GM19043 (cell line): Measurements from ENCODE around the gene NCCRP1.
"Not testable (repeated sequence)": the region's sequence is repeated elsewhere in the genome, so short reads cannot be mapped to it uniquely, and the experiment has no call there.

ENCODE experiments used
- ATAC-seq: cut with Tn5 transposase; IDR thresholded peaks from one replicate; pipeline ENCODE4 v1.9.1; 2021; ENCODE audit warnings: low read depth; ENCODE audit not compliant: unreplicated experiment

The NCCRP1 gene

GRCh38 chr19:39205449-39205764, 8.6 kb downstream of the NCCRP1 start:
- ATAC-seq, result no peak

DNA sequence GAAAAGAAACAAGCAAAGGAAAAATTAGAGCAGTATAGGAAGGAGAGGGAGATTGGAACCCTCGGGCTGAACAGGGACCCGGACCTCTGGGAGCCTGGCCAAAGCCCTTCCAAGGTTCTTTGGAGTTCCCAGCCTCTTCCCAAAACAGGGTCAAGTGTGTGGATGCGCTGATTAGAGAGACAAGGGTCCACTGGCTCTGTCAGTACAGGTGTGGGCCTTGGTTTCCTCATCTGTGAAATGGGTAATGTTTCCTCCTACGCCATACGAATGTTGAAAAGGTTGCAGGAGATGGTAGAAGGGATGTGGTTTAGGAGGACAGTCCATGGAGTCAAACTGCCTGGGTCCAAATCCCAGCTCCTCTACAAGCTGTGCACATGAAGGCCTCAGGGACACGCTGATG, 9.4 kb downstream of the NCCRP1 start:
- no peak for ATAC-seq

DNA sequence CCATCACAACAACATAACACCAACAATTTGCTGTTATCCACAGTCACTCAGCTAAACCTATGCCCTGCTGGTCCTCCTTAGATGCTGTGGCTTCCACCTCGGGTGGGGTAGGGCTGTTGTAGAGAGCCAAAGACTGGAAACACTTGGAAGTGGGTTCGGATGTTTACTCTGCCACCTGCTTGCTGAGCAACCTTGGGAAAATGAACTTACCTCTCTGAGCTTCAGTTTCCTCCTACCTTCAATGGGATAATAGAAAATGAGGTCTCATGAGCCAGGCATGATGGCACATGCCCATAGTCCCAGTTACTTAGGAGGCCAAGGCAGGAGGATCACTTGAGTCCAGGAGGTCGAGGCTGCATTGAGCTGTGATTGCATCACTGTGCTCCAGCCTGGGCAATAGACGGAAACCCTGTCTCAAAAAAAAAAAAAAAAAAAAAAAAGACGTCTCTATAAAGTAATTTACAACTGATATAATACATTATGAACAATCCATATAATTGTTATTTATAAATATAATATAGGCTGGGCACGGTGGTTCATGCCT, 10.6 kb downstream of the NCCRP1 start:
- ATAC-seq, result no peak

GRCh38 chr19:39208175-39208795, 11.5 kb downstream of the NCCRP1 start:
- no peak for ATAC-seq

- ATAC-seq, result no peak
Measured at GRCh38 chr19:39209196-39209595, 12.4 kb downstream of the NCCRP1 start.

DNA sequence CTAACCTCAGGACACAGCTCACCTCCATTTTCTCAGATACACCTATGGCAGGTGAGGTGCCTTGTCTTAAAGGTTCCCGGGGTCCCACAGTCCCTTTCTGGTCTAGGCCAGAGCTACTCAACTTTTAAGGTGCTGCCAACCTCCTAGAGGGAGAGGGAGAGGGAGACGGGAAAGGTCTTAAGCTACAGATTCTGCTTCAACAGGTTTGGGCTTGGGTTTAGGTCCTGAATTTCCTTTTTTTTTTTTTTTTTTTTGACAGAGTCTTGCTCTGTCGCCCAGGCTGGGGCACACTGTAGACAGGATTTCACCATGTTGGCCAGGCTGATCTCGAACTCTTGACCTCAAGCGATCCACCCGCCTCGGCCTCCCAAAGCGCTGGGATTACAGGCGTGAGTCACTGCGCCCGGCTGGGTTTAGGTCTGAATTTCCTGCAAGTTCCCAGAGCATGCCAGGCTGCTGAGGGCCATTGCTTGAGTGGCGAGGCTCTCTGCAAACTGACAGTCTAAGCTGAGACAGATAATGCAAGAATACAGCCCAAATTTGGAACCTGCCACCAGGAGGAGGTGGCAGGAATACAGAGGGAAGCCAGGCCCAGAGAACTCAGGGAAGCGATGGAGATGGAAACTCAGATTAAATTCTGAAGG, 15.1 kb downstream of the NCCRP1 start:
- ATAC-seq, result no peak

DNA sequence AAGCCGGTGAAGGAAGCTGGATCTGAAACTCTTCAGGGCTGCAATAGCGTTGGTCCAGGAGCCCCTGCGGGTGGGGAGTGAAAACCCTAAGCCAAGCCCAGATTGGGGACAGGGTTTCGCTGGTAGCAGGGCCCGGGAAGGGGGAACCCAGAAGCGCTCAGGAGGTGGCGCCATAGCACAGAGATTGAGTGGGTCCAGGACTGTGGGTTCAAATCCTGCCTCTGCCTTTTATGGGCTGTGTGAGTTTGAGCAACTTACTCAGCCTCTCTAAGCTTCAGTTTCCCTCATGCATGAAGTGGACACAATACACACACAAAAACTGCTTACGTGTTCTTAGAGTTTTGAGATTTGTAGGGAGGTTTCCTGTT, 15.6 kb downstream of the NCCRP1 start:
- no peak for ATAC-seq

DNA sequence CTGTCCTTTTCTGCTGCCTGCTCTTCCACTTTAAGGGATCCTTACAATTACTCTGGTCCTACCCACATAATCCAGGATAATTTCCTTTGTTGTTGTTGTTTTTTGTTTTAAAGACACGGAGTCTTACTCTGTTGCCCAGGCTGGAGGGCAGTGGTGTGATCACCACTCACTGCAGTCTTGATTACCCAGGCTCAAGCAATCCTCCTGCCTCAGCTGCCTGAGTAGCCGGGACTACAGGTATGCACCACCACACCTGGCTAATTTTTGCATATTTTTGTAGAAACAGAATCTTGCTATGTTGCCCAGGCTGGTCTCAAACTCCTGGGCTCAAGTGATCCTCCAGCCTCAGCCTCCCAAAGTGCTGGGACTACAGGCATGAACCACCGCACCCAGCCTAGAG, 18.6 kb downstream of the NCCRP1 start:
- not testable (repeated sequence) for ATAC-seq

GRCh38 chr19:39217094-39217493, 20.3 kb downstream of the NCCRP1 start:
- no peak for ATAC-seq

GRCh38 chr19:39218230-39219007, 21.7 kb downstream of the NCCRP1 start:
- no peak for ATAC-seq

DNA sequence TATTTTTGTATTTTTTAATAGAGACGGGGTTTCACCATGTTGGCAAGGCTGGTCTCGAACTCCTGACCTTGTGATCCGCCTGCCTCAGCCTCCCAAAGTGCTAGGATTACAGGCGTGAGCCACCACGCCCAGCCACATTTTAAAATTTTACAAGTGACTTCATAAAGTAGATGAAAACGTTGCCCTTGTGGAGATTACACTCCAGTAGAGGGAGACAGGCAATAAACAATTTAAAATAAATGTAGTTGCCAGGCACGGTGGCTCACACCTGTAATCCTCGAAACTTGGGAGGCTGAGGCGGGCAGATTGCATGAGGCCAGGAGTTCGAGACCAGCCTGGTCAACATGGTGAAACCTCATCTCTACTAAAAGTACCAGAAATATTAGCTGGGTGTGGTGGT, 22.3 kb downstream of the NCCRP1 start:
- not testable (repeated sequence) for ATAC-seq

- ATAC-seq, result no peak
Measured at GRCh38 chr19:39223703-39224279, 27.0 kb downstream of the NCCRP1 start.

GRCh38 chr19:39224910-39225309, 28.1 kb downstream of the NCCRP1 start:
- ATAC-seq, result no peak

DNA sequence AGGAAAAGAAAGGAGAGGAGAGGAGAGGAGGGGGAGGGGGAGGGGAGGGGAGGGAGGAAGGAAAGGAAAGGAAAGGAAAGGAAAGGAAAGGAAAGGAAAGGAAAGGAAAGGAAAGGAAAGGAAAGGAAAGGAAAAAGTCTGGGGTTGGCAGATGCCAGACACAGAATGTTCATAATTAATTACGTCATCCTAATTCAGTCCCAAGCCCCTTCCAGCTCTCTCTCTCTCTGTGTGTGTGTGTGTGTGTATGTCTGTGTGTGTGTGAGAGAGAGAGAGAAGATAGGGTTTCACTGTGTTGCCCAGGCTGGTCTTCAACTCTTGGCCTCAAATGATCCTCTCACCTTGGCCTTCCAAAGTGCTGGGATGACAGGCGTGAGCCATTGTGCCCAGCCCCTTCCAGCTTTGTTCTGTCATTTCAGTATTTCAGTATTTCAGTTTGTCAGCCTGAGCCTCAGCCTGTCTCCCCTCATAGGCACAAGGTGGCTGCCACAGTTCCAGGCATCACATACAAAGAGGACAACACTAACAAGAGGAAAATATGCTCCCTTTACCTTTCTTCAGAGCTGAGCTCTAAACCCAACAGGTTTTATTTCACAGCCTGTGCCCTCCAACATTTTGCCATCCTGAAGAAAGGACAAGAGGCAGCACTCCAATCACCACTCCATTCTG, 33.5 kb downstream of the NCCRP1 start:
- no peak for ATAC-seq

DNA sequence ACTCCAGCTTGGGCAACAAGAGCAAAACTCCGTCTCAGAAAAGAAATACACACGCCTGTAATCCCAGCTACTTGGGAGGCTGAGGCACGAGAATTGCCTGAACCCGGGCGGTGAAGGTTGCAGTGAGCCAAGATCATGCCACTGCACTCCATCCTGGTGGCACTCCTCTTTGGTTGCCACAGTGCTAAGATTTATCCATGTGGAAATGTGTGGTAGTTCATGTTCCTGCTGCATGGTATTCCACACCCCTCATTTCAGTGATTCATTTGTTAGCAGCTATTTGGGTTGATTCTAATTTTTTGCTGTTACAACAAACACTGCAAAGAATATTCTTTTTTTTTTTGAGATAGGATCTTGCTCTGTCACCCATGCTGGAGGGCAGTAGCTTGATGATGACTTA, 35.9 kb downstream of the NCCRP1 start:
- no peak for ATAC-seq

GRCh38 chr19:39236527-39236926, 39.8 kb downstream of the NCCRP1 start:
- ATAC-seq, result no peak

DNA sequence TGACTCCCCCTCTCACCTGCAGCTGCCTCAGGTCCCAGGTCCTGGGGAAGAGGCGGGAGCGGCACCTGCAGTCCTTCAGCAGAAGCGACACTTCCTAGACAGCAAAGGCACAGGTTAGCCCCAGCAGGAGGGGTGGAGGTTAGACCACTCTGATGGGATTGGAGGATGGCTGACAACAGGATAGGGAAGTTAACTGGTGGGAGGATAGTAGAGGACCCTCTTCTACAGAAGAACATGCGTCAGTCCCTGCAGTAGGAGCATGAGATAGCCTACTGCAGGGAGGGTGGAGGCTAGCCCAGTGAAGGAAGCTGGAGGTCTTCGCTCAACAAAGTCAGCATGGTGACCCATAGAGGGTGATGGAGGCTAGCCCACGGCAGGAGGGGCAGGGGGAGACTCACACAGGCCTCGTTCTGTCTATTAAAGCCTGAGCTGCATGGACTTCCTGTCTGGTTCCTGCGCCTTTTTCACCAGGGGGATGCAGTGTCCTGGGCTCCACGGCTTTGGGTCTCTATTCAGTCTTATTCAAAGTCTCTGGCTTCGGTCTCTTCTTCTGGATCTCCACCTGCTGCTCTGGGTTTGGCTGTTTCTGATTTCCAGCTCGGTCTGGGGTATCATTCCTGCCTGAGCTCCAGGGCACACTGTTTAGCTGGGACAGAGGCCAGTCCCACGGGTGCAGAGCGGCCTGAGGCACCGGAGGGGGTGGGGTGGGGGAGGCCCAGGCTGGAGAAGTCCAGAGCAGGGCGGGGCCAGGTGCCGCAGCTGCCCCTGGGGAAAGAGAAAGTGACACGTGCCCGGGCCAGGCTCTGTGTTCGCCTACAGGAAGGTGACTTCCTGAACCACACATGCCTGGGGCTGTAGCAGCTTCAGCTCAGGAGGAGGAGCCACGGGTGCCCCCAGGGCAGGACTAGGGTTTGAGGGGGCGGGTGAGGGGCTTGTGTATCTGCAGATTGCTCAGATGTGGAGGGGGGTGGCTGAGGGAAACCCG, 40.7 kb downstream of the NCCRP1 start:
- ATAC-seq, result no peak

GRCh38 chr19:39238209-39238608, 41.4 kb downstream of the NCCRP1 start:
- ATAC-seq, result no peak

GRCh38 chr19:39238944-39239343, 42.2 kb downstream of the NCCRP1 start:
- ATAC-seq, result no peak

DNA sequence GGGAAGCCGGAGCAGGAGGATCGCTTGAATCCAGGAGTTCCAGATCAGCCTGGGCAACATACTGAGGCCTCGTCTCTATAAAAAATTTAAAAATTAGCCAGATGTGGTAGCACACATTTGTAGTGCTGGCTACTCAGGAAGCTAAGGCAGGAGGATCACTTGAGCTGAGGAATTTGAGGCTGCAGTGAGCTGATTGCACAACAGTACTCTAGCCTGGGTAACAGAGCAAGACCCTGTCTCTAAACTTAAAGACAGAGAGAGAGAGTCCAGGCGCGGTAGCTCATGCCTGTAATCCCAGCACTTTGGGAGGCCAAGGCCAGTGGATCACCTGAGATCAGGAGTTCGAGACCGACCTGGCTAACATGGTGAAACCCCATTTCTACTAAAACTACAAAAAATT, 43.7 kb downstream of the NCCRP1 start:
- ATAC-seq, result no peak
